Fibroblast of skin of back (primary cell): ENCODE measurements around the gene PROX1.
"Not testable (repeated sequence)": the region's sequence is repeated elsewhere in the genome, so short reads cannot be mapped to it uniquely, and the experiment has no call there.

ENCODE experiments used
- DNase-seq: peaks from one replicate; pipeline ENCODE4 v3.0.0-alpha.2; 2013

Gene PROX1

GRCh38 chr1:214072426-214073157, 84.8 kb downstream of the PROX1 start:
- no peak for DNase-seq

GRCh38 chr1:214074477-214074876, 86.7 kb downstream of the PROX1 start:
- no peak for DNase-seq

GRCh38 chr1:214075305-214075998, 87.7 kb downstream of the PROX1 start:
- DNase-seq = no peak

GRCh38 chr1:214075999-214076707, 88.4 kb downstream of the PROX1 start:
- no peak for DNase-seq

GRCh38 chr1:214076708-214077065, 88.9 kb downstream of the PROX1 start:
- no peak for DNase-seq

GRCh38 chr1:214078950-214079349, 91.2 kb downstream of the PROX1 start:
- DNase-seq = no peak

- DNase-seq = no peak
Observed at GRCh38 chr1:214085325-214085724, 97.6 kb downstream of the PROX1 start.

- DNase-seq = no peak
Observed at GRCh38 chr1:214086945-214087344, 99.2 kb downstream of the PROX1 start.

GRCh38 chr1:214089003-214089402, 101.2 kb downstream of the PROX1 start:
- not testable (repeated sequence) for DNase-seq
